HG03095 (cell line): ENCODE results near the gene TRA2B.

Experiments used
- ATAC-seq: cut with Tn5 transposase; IDR thresholded peaks from one replicate; pipeline ENCODE4 v1.9.1; 2021; ENCODE audit warnings: moderate library complexity; ENCODE audit not compliant: unreplicated experiment

TRA2B gene

GRCh38 chr3:185881926-185882325, 55.9 kb downstream of the TRA2B start:
- no peak for ATAC-seq

DNA sequence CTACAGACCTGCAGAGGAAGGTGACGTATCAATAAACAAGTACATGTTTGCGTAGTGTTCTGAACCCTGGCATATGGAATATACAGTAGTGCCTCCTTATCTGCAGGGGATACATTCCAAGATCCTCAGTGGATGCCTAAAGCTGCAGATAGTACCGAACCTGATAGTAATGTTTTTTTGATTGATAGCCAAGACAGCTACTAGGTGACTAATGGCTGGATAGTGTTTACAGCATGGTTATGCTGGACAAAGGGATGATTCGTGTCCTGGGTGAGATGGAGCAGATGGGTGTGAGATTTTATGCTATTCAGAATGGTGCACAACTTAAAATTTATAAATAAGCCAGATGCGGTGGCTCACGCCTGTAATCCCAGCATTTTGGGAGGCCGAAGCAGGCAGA, 57.2 kb downstream of the TRA2B start:
- no peak for ATAC-seq

- ATAC-seq, result no peak
Measured at GRCh38 chr3:185878920-185879319, 58.9 kb downstream of the TRA2B start.

DNA sequence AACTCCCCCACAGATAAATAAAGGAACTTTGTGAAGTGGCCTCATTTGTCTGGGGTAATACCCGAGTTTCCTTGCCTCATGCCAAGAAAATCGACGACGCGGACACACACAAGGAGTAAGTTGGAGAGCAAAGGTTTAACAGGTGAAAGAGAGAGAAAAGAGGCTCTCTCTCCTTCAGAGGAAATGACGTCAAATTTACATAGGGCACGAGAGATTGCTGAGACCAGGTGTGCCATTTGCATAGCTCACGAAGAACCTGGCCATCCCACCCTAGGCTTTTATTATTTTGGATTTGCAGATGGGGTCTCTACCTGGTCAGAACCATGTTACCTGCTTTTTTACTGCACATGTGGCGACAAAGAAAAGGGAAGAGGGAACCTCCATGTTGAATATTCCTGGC, 63.7 kb downstream of the TRA2B start:
- no peak for ATAC-seq

- no peak for ATAC-seq
Measured at GRCh38 chr3:185867650-185868049, 70.2 kb downstream of the TRA2B start.

DNA sequence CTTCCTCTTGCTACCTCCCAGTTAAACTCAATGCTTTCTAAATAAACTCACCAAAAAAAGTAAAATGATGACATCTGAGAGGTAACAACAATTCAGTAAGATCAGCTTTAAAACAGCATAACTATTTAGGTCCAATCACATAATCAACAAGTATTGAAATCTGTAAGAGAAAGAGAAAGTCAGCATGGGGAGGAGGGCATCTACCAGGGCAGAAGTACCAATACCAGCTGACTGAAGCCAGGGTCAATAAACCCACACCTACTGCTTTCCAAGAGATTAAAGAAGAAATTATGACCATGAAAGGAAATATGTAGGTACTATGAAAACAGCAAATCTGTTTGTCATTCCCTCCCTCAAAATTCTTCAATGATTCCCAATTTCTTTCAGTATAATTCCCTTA, 70.8 kb downstream of the TRA2B start:
- no peak for ATAC-seq

DNA sequence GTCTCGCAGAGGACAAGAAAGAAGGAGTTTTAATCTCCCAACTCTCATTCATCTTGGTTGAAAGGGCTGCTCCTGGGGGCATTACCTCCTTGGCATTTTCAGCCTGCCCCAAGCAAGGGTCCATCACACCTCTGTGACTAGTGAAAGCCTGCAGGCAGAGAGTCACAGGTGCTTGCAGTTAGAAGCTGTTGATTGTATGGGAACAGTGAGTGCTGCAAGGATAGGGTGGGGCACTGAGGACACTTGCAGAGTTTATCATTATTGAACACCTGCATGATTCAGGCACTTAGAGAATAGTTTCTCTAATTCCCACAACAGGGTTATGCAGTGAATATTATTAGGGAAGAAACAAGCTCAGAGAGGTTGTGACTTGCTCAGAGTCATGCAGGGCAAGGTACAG, 71.3 kb downstream of the TRA2B start:
- ATAC-seq, result no peak
